ENCODE results near the gene RAPGEF2.

The RAPGEF2 gene

DNA sequence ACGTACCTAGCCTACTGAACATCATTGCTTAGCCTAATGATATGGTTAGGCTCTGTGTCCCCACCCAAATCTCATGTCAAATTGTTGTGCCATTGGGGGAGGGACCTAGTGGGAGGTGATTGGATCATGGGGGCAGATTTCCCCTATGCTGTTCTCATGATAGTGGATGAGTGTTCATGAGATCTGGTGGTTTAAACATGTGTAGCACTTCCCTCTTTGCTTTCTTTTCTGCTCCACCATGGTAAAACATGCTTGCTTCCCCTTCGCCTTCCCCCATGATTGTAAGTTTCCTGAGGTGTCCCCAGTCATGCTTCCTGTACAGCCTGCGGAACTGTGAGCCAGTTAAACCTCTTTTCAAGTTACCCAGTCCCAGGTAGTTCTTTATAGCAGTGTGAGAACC is 102.6 kb downstream of the RAPGEF2 start:
- H3K79me1 ChIP-seq (replicated peaks; ENCODE audit: low read length, poor library complexity, severe bottlenecking): peaks cover 19% of the 10 kb centered on the region
- H3K27ac ChIP-seq (ENCODE audit: low read length, poor library complexity, severe bottlenecking): no peak overlapping the region
- no peak overlapping the region for H2AK5ac ChIP-seq (ENCODE audit: low read length, severe bottlenecking)
- no peak overlapping the region for H3K4ac ChIP-seq (ENCODE audit: low read depth in 1 of 2, low read length in 2 of 2)
- no peak overlapping the region for H2BK120ac ChIP-seq (ENCODE audit: low read depth, low read length)
- no peaks in the 10 kb centered on the region for H3K4me1 ChIP-seq (ENCODE audit: control insufficient read depth, insufficient read depth, low read depth, low read length)
- no peak for DNase-seq
- no peaks in the 10 kb centered on the region for H3K27me3 ChIP-seq (ENCODE audit: control insufficient read depth in 1 of 2, insufficient read depth in 1 of 2, low read length in 2 of 2)
- no peak overlapping the region for H2BK5ac ChIP-seq (ENCODE audit: low read depth, low read length, poor library complexity, severe bottlenecking)
- H3K4me2 ChIP-seq (ENCODE audit: low read length, poor library complexity, severe bottlenecking): no peak overlapping the region
- no peak overlapping the region for H2AFZ ChIP-seq (ENCODE audit: low read depth, low read length)
- no peak overlapping the region for H2BK15ac ChIP-seq (ENCODE audit: low read depth, poor library complexity, severe bottlenecking)
- peak overlapping the region in 1 of 2 experiments; percentile 43 for H3K18ac ChIP-seq (ENCODE audit: low read depth in 1 of 2, low read length in 2 of 2)
- no peak overlapping the region for H3K4me3 ChIP-seq (ENCODE audit: insufficient read depth in 1 of 2, low read depth in 1 of 2, low read length in 2 of 2)
- H3K14ac ChIP-seq (ENCODE audit: low read length in 2 of 2): no peak overlapping the region
- H3K23ac ChIP-seq (ENCODE audit: low read length in 2 of 2): no peak overlapping the region
- no peak overlapping the region for H4K91ac ChIP-seq (ENCODE audit: low read length)
- H3K36me3 ChIP-seq (ENCODE audit: control insufficient read depth in 1 of 2, insufficient read depth in 2 of 2, low read depth in 1 of 2, low read length in 2 of 2): peaks cover 0 to under 1% of the 10 kb centered on the region in 2 experiments
- H3K9me3 ChIP-seq (ENCODE audit: control insufficient read depth, low read length): no peaks in the 10 kb centered on the region
- H4K8ac ChIP-seq (ENCODE audit: low read length): no peak overlapping the region
- H3K9ac ChIP-seq (ENCODE audit: low read length): no peak overlapping the region
- no peak overlapping the region for H2BK12ac ChIP-seq (ENCODE audit: low read length in 2 of 2)
- WGBS: 97% methylated on average over 3 of the region's 3 CpGs

DNA sequence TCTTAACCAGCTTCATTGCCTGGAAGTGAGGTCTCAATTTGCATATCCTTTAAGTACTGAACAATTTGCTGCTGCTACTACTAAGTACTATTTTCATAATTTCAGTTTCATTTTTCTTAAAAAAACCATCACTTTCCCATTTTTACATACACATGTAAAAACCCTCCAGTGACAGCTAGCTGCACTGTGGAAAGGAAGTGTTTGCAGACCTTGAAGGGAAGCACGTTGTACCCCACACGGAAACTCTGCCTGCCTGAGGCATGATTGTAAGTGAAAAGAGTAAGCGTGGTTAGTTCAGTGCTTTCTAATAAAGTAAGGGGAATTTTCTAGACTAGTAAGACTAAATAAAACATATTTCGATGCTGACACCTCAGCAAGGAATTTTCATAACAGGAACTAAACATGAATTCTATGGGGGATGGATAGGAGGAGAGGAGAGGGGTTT is 103.6 kb downstream of the RAPGEF2 start:
- H3K4me3 ChIP-seq (ENCODE audit: insufficient read depth in 1 of 2, low read depth in 1 of 2, low read length in 2 of 2): no peak overlapping the region
- no peak overlapping the region for H3K18ac ChIP-seq (ENCODE audit: low read depth in 1 of 2, low read length in 2 of 2)

DNA sequence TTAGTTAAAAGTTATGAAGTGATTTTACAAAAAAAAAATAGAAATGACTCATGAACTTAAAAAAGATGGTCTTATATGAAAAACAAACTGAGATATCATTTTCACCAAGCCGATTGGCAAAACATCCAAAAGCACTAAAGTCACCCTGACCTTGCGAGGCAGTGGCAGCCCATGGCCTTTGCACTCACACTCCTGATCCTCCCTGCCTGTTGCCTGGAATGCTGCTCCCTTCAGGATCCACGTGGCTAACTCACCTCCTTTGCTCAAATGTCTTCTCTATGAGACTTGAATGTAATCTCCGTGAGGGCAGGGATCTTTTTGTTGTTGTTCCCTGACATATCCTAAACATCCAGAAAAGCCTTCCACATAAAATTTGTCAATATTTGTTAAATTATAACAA is 106.4 kb downstream of the RAPGEF2 start:
- Histone ChIP-seq H3K23ac (ENCODE audit: low read length in 2 of 2) (no peak overlapping the region), H2AK5ac (ENCODE audit: low read length, severe bottlenecking) (no peak overlapping the region), H2BK12ac (ENCODE audit: low read length in 2 of 2) (no peak overlapping the region), H3K4ac (ENCODE audit: low read depth in 1 of 2, low read length in 2 of 2) (no peak overlapping the region), H3K4me3 (ENCODE audit: insufficient read depth in 1 of 2, low read depth in 1 of 2, low read length in 2 of 2) (no peak overlapping the region), H4K8ac (ENCODE audit: low read length) (no peak overlapping the region), H3K27ac (ENCODE audit: low read length, poor library complexity, severe bottlenecking) (no peak overlapping the region), H2BK5ac (ENCODE audit: low read depth, low read length, poor library complexity, severe bottlenecking) (no peak overlapping the region), H3K18ac (ENCODE audit: low read depth in 1 of 2, low read length in 2 of 2) (no peak overlapping the region), H4K91ac (ENCODE audit: low read length) (no peak overlapping the region), H3K14ac (ENCODE audit: low read length in 2 of 2) (no peak overlapping the region), H3K79me1 (replicated peaks; ENCODE audit: low read length, poor library complexity, severe bottlenecking) (peaks cover 16% of the 10 kb centered on the region), H3K9ac (ENCODE audit: low read length) (no peak overlapping the region), H2BK15ac (ENCODE audit: low read depth, poor library complexity, severe bottlenecking) (no peak overlapping the region), H3K4me2 (ENCODE audit: low read length, poor library complexity, severe bottlenecking) (no peak overlapping the region), H3K9me3 (ENCODE audit: control insufficient read depth, low read length) (no peaks in the 10 kb centered on the region), H2AFZ (ENCODE audit: low read depth, low read length) (no peak overlapping the region), H3K36me3 (ENCODE audit: control insufficient read depth in 1 of 2, insufficient read depth in 2 of 2, low read depth in 1 of 2, low read length in 2 of 2) (peaks cover 0 to 7% of the 10 kb centered on the region in 2 experiments), H3K4me1 (ENCODE audit: control insufficient read depth, insufficient read depth, low read depth, low read length) (no peaks in the 10 kb centered on the region), H2BK120ac (ENCODE audit: low read depth, low read length) (no peak overlapping the region), H3K27me3 (ENCODE audit: control insufficient read depth in 1 of 2, insufficient read depth in 1 of 2, low read length in 2 of 2) (no peaks in the 10 kb centered on the region)
- no peak for DNase-seq
- 97% methylated on average over 4 of the region's 4 CpGs for whole genome bisulfite sequencing

More for the DNA sequence above, 103.6 kb downstream of the RAPGEF2 start:
- H3K9me3 ChIP-seq (ENCODE audit: control insufficient read depth, low read length): no peaks in the 10 kb centered on the region
- H2AK5ac ChIP-seq (ENCODE audit: low read length, severe bottlenecking): no peak overlapping the region
- WGBS: 85% methylated on average over 2 of the region's 4 CpGs
- H3K9ac ChIP-seq (ENCODE audit: low read length): no peak overlapping the region
- H3K79me1 ChIP-seq (replicated peaks; ENCODE audit: low read length, poor library complexity, severe bottlenecking): peaks cover 23% of the 10 kb centered on the region
- H3K4ac ChIP-seq (ENCODE audit: low read depth in 1 of 2, low read length in 2 of 2): no peak overlapping the region
- no peak overlapping the region for H3K23ac ChIP-seq (ENCODE audit: low read length in 2 of 2)
- no peak overlapping the region for H2BK120ac ChIP-seq (ENCODE audit: low read depth, low read length)
- no peak overlapping the region for H3K27ac ChIP-seq (ENCODE audit: low read length, poor library complexity, severe bottlenecking)
- no peak overlapping the region for H3K4me2 ChIP-seq (ENCODE audit: low read length, poor library complexity, severe bottlenecking)
- no peak overlapping the region for H4K8ac ChIP-seq (ENCODE audit: low read length)
- H2AFZ ChIP-seq (ENCODE audit: low read depth, low read length): no peak overlapping the region
- no peak overlapping the region for H4K91ac ChIP-seq (ENCODE audit: low read length)
- peak; percentile 21 for DNase-seq
- H3K14ac ChIP-seq (ENCODE audit: low read length in 2 of 2): no peak overlapping the region
- H3K27me3 ChIP-seq (ENCODE audit: control insufficient read depth in 1 of 2, insufficient read depth in 1 of 2, low read length in 2 of 2): no peaks in the 10 kb centered on the region
- no peak overlapping the region for H2BK15ac ChIP-seq (ENCODE audit: low read depth, poor library complexity, severe bottlenecking)
- no peaks in the 10 kb centered on the region for H3K4me1 ChIP-seq (ENCODE audit: control insufficient read depth, insufficient read depth, low read depth, low read length)
- peaks cover 0 to 7% of the 10 kb centered on the region in 2 experiments for H3K36me3 ChIP-seq (ENCODE audit: control insufficient read depth in 1 of 2, insufficient read depth in 2 of 2, low read depth in 1 of 2, low read length in 2 of 2)
- no peak overlapping the region for H2BK12ac ChIP-seq (ENCODE audit: low read length in 2 of 2)
- no peak overlapping the region for H2BK5ac ChIP-seq (ENCODE audit: low read depth, low read length, poor library complexity, severe bottlenecking)

DNA sequence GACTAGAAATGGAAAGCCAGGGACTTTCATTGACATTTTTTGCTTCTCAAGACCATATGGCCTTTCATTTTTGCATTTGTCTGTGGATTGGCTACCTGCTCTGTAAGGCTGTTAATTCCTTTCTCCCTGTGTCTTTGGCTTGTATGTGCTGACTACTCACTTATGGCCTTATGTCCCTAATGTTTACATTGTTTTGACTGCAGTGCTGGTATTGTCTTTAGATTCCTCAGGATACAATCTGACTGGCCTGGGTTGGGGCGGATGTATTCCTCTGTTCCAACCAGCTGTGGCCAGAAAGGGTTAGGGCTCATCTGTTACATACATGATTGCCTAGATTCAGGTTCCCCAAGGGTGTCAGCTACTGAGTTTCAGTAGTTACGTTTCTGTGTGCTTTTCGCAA is 108.1 kb downstream of the RAPGEF2 start:
- Histone ChIP-seq H3K4ac (ENCODE audit: low read depth in 1 of 2, low read length in 2 of 2) (no peak overlapping the region), H3K18ac (ENCODE audit: low read depth in 1 of 2, low read length in 2 of 2) (no peak overlapping the region), H3K79me1 (replicated peaks; ENCODE audit: low read length, poor library complexity, severe bottlenecking) (peaks cover 14% of the 10 kb centered on the region), H2BK12ac (ENCODE audit: low read length in 2 of 2) (no peak overlapping the region), H2AFZ (ENCODE audit: low read depth, low read length) (no peak overlapping the region), H4K91ac (ENCODE audit: low read length) (no peak overlapping the region), H4K8ac (ENCODE audit: low read length) (no peak overlapping the region), H3K36me3 (ENCODE audit: control insufficient read depth in 1 of 2, insufficient read depth in 2 of 2, low read depth in 1 of 2, low read length in 2 of 2) (peaks cover 0 to 7% of the 10 kb centered on the region in 2 experiments), H3K4me2 (ENCODE audit: low read length, poor library complexity, severe bottlenecking) (no peak overlapping the region), H3K9ac (ENCODE audit: low read length) (no peak overlapping the region), H3K14ac (ENCODE audit: low read length in 2 of 2) (no peak overlapping the region), H2AK5ac (ENCODE audit: low read length, severe bottlenecking) (no peak overlapping the region), H3K27ac (ENCODE audit: low read length, poor library complexity, severe bottlenecking) (no peak overlapping the region), H3K9me3 (ENCODE audit: control insufficient read depth, low read length) (no peaks in the 10 kb centered on the region), H2BK15ac (ENCODE audit: low read depth, poor library complexity, severe bottlenecking) (no peak overlapping the region), H2BK5ac (ENCODE audit: low read depth, low read length, poor library complexity, severe bottlenecking) (no peak overlapping the region), H3K4me3 (ENCODE audit: insufficient read depth in 1 of 2, low read depth in 1 of 2, low read length in 2 of 2) (no peak overlapping the region), H3K4me1 (ENCODE audit: control insufficient read depth, insufficient read depth, low read depth, low read length) (no peaks in the 10 kb centered on the region), H2BK120ac (ENCODE audit: low read depth, low read length) (no peak overlapping the region), H3K27me3 (ENCODE audit: control insufficient read depth in 1 of 2, insufficient read depth in 1 of 2, low read length in 2 of 2) (no peaks in the 10 kb centered on the region), H3K23ac (ENCODE audit: low read length in 2 of 2) (no peak overlapping the region)
- DNase-seq: no peak
- WGBS: 83% methylated on average over 1 of the region's 3 CpGs

Measured in mesenchymal stem cell (in vitro differentiated cells and primary cell).